T-helper 2 cell (primary cell): ENCODE data around the gene NFKBIA.
"Not testable (repeated sequence)": the region's sequence is repeated elsewhere in the genome, so short reads cannot be mapped to it uniquely, and the experiment has no call there.

Source experiments
- DNase-seq, 5 experiments: peaks; one replicate each; pipeline versions ENCODE4 v3.0.0 to v3.0.0-alpha.2; 2012 to 2022

Gene NFKBIA

GRCh38 chr14:35366521-35366976 lies 38.0 kb downstream of the NFKBIA start:
- no peak for DNase-seq

- no peak for DNase-seq
These were observed 38.5 kb downstream of the NFKBIA start for GRCh38 chr14:35366056-35366451.

GRCh38 chr14:35365130-35366055 lies 39.2 kb downstream of the NFKBIA start:
- peak in 2 of 5 experiments; percentile 59 to 69 for DNase-seq

- peak in 1 of 5 experiments; percentile 14 for DNase-seq
These were observed 41.6 kb downstream of the NFKBIA start for GRCh38 chr14:35362911-35363374.

GRCh38 chr14:35362450-35362849 lies 42.1 kb downstream of the NFKBIA start:
- DNase-seq, result no peak

- DNase-seq, result no peak
These were observed 43.4 kb downstream of the NFKBIA start for GRCh38 chr14:35361141-35361480.

GRCh38 chr14:35359655-35360054 lies 44.9 kb downstream of the NFKBIA start:
- not testable (repeated sequence) for DNase-seq

GRCh38 chr14:35355981-35356841 lies 48.3 kb downstream of the NFKBIA start:
- peak in 2 of 5 experiments; percentile 38 to 69 for DNase-seq

- DNase-seq, result not testable (repeated sequence)
These were observed 49.3 kb downstream of the NFKBIA start for GRCh38 chr14:35355235-35355634.

GRCh38 chr14:35353409-35354172 lies 51.0 kb downstream of the NFKBIA start:
- no peak for DNase-seq

GRCh38 chr14:35352274-35353233 lies 52.0 kb downstream of the NFKBIA start:
- no peak for DNase-seq

- no peak for DNase-seq
These were observed 52.7 kb downstream of the NFKBIA start for GRCh38 chr14:35351897-35352273.
